Neuron (in vitro differentiated cells): Measurements from ENCODE around the gene CMTM3.

Source experiments
- H2AFZ ChIP-seq: one replicate; pipeline ENCODE4 v1.6.1; 2013; ENCODE audit warnings: low read depth, mild to moderate bottlenecking, inconsistent platforms, low read length, moderate library complexity
- H3K27me3 ChIP-seq: one replicate; pipeline ENCODE4 v1.6.1; 2013; ENCODE audit warnings: low read length; ENCODE audit not compliant: insufficient read depth
- H3K36me3 ChIP-seq: one replicate; pipeline ENCODE4 v1.6.1; 2013; ENCODE audit warnings: low read length; ENCODE audit not compliant: insufficient read depth
- H3K4me1 ChIP-seq: one replicate; pipeline ENCODE4 v1.6.1; 2013; ENCODE audit warnings: low read length; ENCODE audit not compliant: insufficient read depth
- H3K4me3 ChIP-seq: 2 replicates; pipeline ENCODE4 v1.5.1; 2013; ENCODE audit warnings: mild to moderate bottlenecking, low read length, moderate library complexity
- H3K9me3 ChIP-seq: one replicate; pipeline ENCODE4 v1.6.1; 2013; ENCODE audit warnings: low read length

CMTM3 gene

GRCh38 chr16:66640724-66641314 lies 36.3 kb downstream of the CMTM3 start:
- H3K9me3 ChIP-seq: no peaks in the 10 kb centered on the region

GRCh38 chr16:66641387-66641786 lies 36.9 kb downstream of the CMTM3 start:
- Histone ChIP-seq H2AFZ (no peak overlapping the region), H3K4me3 (no peak overlapping the region), H3K27me3 (no peaks in the 10 kb centered on the region), H3K36me3 (no peaks in the 10 kb centered on the region), H3K9me3 (no peaks in the 10 kb centered on the region), H3K4me1 (peaks cover 2% of the 10 kb centered on the region)

More at GRCh38 chr16:66640724-66641314, 36.3 kb downstream of the CMTM3 start:
- no peak overlapping the region for H2AFZ ChIP-seq
- H3K27me3 ChIP-seq: no peaks in the 10 kb centered on the region
- peaks cover 2% of the 10 kb centered on the region for H3K4me1 ChIP-seq
- H3K4me3 ChIP-seq: no peak overlapping the region
- no peaks in the 10 kb centered on the region for H3K36me3 ChIP-seq

GRCh38 chr16:66647866-66648265 lies 43.4 kb downstream of the CMTM3 start:
- Histone ChIP-seq H3K27me3 (no peaks in the 10 kb centered on the region), H3K4me1 (peaks cover 8% of the 10 kb centered on the region), H3K9me3 (no peaks in the 10 kb centered on the region), H2AFZ (no peak overlapping the region), H3K4me3 (no peak overlapping the region), H3K36me3 (no peaks in the 10 kb centered on the region)

GRCh38 chr16:66649167-66649566 lies 44.7 kb downstream of the CMTM3 start:
- Histone ChIP-seq H3K9me3 (no peaks in the 10 kb centered on the region), H3K27me3 (no peaks in the 10 kb centered on the region), H3K36me3 (no peaks in the 10 kb centered on the region), H3K4me1 (peaks cover 8% of the 10 kb centered on the region), H3K4me3 (no peak overlapping the region), H2AFZ (no peak overlapping the region)

- no peak overlapping the region for H2AFZ ChIP-seq
- H3K27me3 ChIP-seq: no peaks in the 10 kb centered on the region
- H3K36me3 ChIP-seq: no peaks in the 10 kb centered on the region
- no peak overlapping the region for H3K4me3 ChIP-seq
- no peaks in the 10 kb centered on the region for H3K9me3 ChIP-seq
- H3K4me1 ChIP-seq: peaks cover 8% of the 10 kb centered on the region
Measured at GRCh38 chr16:66649636-66650205, 45.2 kb downstream of the CMTM3 start.

- Histone ChIP-seq H3K36me3 (no peaks in the 10 kb centered on the region), H3K27me3 (no peaks in the 10 kb centered on the region), H3K4me1 (peaks cover 8% of the 10 kb centered on the region), H2AFZ (peak overlapping the region; percentile 29), H3K4me3 (peak overlapping the region; percentile 45), H3K9me3 (no peaks in the 10 kb centered on the region)
Measured at GRCh38 chr16:66650707-66651473, 46.4 kb downstream of the CMTM3 start.

GRCh38 chr16:66651474-66651765 lies 46.9 kb downstream of the CMTM3 start:
- Histone ChIP-seq H3K36me3 (no peaks in the 10 kb centered on the region), H3K4me3 (peak overlapping the region; percentile 45), H2AFZ (peak overlapping the region; percentile 29), H3K27me3 (no peaks in the 10 kb centered on the region), H3K9me3 (no peaks in the 10 kb centered on the region), H3K4me1 (peaks cover 8% of the 10 kb centered on the region)

- H3K9me3 ChIP-seq: no peaks in the 10 kb centered on the region
- peaks cover 8% of the 10 kb centered on the region for H3K4me1 ChIP-seq
- no peak overlapping the region for H2AFZ ChIP-seq
- H3K27me3 ChIP-seq: no peaks in the 10 kb centered on the region
- no peak overlapping the region for H3K4me3 ChIP-seq
- H3K36me3 ChIP-seq: no peaks in the 10 kb centered on the region
Measured at GRCh38 chr16:66651965-66652364, 47.5 kb downstream of the CMTM3 start.

- no peaks in the 10 kb centered on the region for H3K27me3 ChIP-seq
- H3K9me3 ChIP-seq: no peaks in the 10 kb centered on the region
Measured at GRCh38 chr16:66652661-66653360, 48.3 kb downstream of the CMTM3 start.

GRCh38 chr16:66653581-66654350 lies 49.3 kb downstream of the CMTM3 start:
- H3K9me3 ChIP-seq: no peaks in the 10 kb centered on the region
- no peak overlapping the region for H2AFZ ChIP-seq
- peaks cover 8% of the 10 kb centered on the region for H3K4me1 ChIP-seq
- no peaks in the 10 kb centered on the region for H3K36me3 ChIP-seq
- no peaks in the 10 kb centered on the region for H3K27me3 ChIP-seq
- H3K4me3 ChIP-seq: no peak overlapping the region

More at GRCh38 chr16:66652661-66653360, 48.3 kb downstream of the CMTM3 start:
- H3K4me1 ChIP-seq: peaks cover 8% of the 10 kb centered on the region
- H3K36me3 ChIP-seq: no peaks in the 10 kb centered on the region
- H2AFZ ChIP-seq: no peak overlapping the region
- H3K4me3 ChIP-seq: no peak overlapping the region

- H3K27me3 ChIP-seq: no peaks in the 10 kb centered on the region
- H3K9me3 ChIP-seq: no peaks in the 10 kb centered on the region
- H3K4me3 ChIP-seq: no peak overlapping the region
- H2AFZ ChIP-seq: no peak overlapping the region
- peaks cover 14% of the 10 kb centered on the region for H3K4me1 ChIP-seq
- H3K36me3 ChIP-seq: no peaks in the 10 kb centered on the region
Measured at GRCh38 chr16:66656547-66656946, 52.0 kb downstream of the CMTM3 start.

GRCh38 chr16:66658143-66658859 lies 53.8 kb downstream of the CMTM3 start:
- Histone ChIP-seq H3K4me1 (peaks cover 14% of the 10 kb centered on the region), H3K27me3 (no peaks in the 10 kb centered on the region), H3K36me3 (no peaks in the 10 kb centered on the region), H2AFZ (no peak overlapping the region), H3K9me3 (no peaks in the 10 kb centered on the region), H3K4me3 (no peak overlapping the region)
